Sigmoid colon (tissue), 7 donors: Measurements from ENCODE around the gene ADCY1. TPM values are rescaled to one million over a fixed set of nuclear protein-coding genes. Genes with fewer than 3 reads are reported as not detected.

Source experiments
- DNase-seq: peaks from one replicate; pipeline ENCODE4 v3.0.0-alpha.2; 2019
- H3K27ac ChIP-seq, 4 donors: fragments of 200-600 bp; sonication (generic); one replicate each; pipeline ENCODE4 v1.5.1; 2016 to 2019; ENCODE audit warnings: mild to moderate bottlenecking in 1 of 4
- H3K27me3 ChIP-seq, 3 donors: fragments of 200-600 bp; sonication (generic); one replicate each; pipeline ENCODE4 v1.5.1; 2019; ENCODE audit warnings: mild to moderate bottlenecking in 1 of 3
- H3K36me3 ChIP-seq, 4 donors: fragments of 200-600 bp; sonication (generic); one replicate each; pipeline ENCODE4 v1.5.1; 2016 to 2019
- H3K4me1 ChIP-seq, 4 donors: fragments of 200-600 bp; sonication (generic); one replicate each; pipeline ENCODE4 v1.5.1; 2017 to 2019
- H3K4me3 ChIP-seq, 4 donors: fragments of 200-600 bp; sonication (generic); one replicate each; pipeline ENCODE4 v1.5.1; 2017 to 2019; ENCODE audit warnings: mild to moderate bottlenecking in 2 of 4, moderate library complexity in 1 of 4
- H3K9me3 ChIP-seq, 4 donors: fragments of 200-600 bp in 3 of 4; sonication (generic) in 3 of 4; one replicate each; pipeline versions ENCODE4 v1.5.1 to v1.6.1; 2013 to 2019
- CTCF ChIP-seq, 4 experiments: fragments of 450-650 bp in 3 of 4; fragments of 200-600 bp in 1 of 4; IDR thresholded peaks; one replicate each; pipeline ENCODE4 v1.5.1; 2016 to 2019; ENCODE audit warnings: antibody characterized with exemption in 4 of 4, mild to moderate bottlenecking in 3 of 4, moderate library complexity in 2 of 4
- EP300 ChIP-seq, 4 donors: sonication (generic); formaldehyde crosslinking; IDR thresholded peaks; one replicate each; pipeline ENCODE4 v1.6.1; 2017; ENCODE audit warnings: antibody characterized with exemption in 4 of 4
- POLR2A ChIP-seq, 2 donors: fragments of 450-650 bp; IDR thresholded peaks; one replicate each; pipeline ENCODE4 v1.6.1; 2016; ENCODE audit warnings: antibody characterized with exemption in 2 of 2, mild to moderate bottlenecking in 2 of 2, moderate library complexity in 2 of 2
- POLR2AphosphoS5 ChIP-seq, 4 donors: sonication (generic); formaldehyde crosslinking; IDR thresholded peaks; one replicate each; pipeline ENCODE4 v1.6.1; 2017; ENCODE audit warnings: antibody characterized with exemption in 4 of 4
- whole genome bisulfite sequencing, 2 donors: extraction: QIAGEN DNeasy Blood & Tissue Kit; methylation state at CpG; one replicate each; pipeline ENCODE4 v1.1.7; 2013; 5-methylcytosine and 5-hydroxymethylcytosine counted together
- intact Hi-C: fragments of 100-400 bp; cut with DNase I; formaldehyde crosslinking; loops from one replicate; pipeline ENCODE4 v1.15.1; 2023
- polyA plus RNA-seq, 3 donors: library from polyadenylated mRNA; stranded (reverse); fragments of 200-250 nt; gene quantifications; one replicate each; pipeline ENCODE4 v1.2.3, GENCODE V29; 2013
- total RNA-seq, 4 donors: library from RNA; depleted of rRNA; stranded (reverse); fragments of >200 nt; gene quantifications; one replicate each; pipeline ENCODE4 v1.1.0, GENCODE V29; 2016
- donor health status: healthy with polysubstance abuse.
- donor health status: Bipolar disorder and iron deficiency.
- donor health status: healthy.

ADCY1 gene
- total and polyA plus RNA-seq, 7 donors, result 0.23 to 0.71 (median 0.55) TPM

- H3K36me3 ChIP-seq, result no peaks in the 10 kb centered on the region
- H3K9me3 ChIP-seq, result no peaks in the 10 kb centered on the region
- H3K27me3 ChIP-seq, result no peaks in the 10 kb centered on the region
- H3K4me3 ChIP-seq, result no peak overlapping the region
- DNase-seq, result no peak
- intact Hi-C loops, result no loop called here
- H3K27ac ChIP-seq, result no peak overlapping the region
- TF ChIP-seq EP300 (IDR thresholded peaks at IDR 0.05), result no peak
- TF ChIP-seq POLR2A (IDR thresholded peaks at IDR 0.05), result no peak
- no peak for TF ChIP-seq CTCF (IDR thresholded peaks at IDR 0.05)
- no peak for TF ChIP-seq POLR2AphosphoS5 (IDR thresholded peaks at IDR 0.05)
- H3K4me1 ChIP-seq, result no peaks in the 10 kb centered on the region
- WGBS, 2 donors, result 88 to 92% methylated on average over 6 of the region's 6 CpGs
Measured at GRCh38 chr7:45662018-45662417, 87.8 kb downstream of the ADCY1 start.

- Histone ChIP-seq H3K4me1 (no peaks in the 10 kb centered on the region), H3K9me3 (no peaks in the 10 kb centered on the region), H3K27me3 (no peaks in the 10 kb centered on the region), H3K27ac (no peak overlapping the region), H3K4me3 (no peak overlapping the region), H3K36me3 (no peaks in the 10 kb centered on the region)
- WGBS, 2 donors, result 83 to 88% methylated on average over 15 of the region's 15 CpGs
- no peak for TF ChIP-seq CTCF (IDR thresholded peaks at IDR 0.05)
- no peak for TF ChIP-seq POLR2A (IDR thresholded peaks at IDR 0.05)
- no peak for TF ChIP-seq POLR2AphosphoS5 (IDR thresholded peaks at IDR 0.05)
- TF ChIP-seq EP300 (IDR thresholded peaks at IDR 0.05), result no peak
- no peak for DNase-seq
- intact Hi-C loops, result no loop called here
Measured at GRCh38 chr7:45662540-45663166, 88.5 kb downstream of the ADCY1 start.

- Histone ChIP-seq H3K4me1 (no peaks in the 10 kb centered on the region), H3K27ac (no peak overlapping the region), H3K36me3 (no peaks in the 10 kb centered on the region), H3K9me3 (no peaks in the 10 kb centered on the region), H3K4me3 (no peak overlapping the region), H3K27me3 (no peaks in the 10 kb centered on the region)
- no peak for TF ChIP-seq POLR2A (IDR thresholded peaks at IDR 0.05)
- no peak for TF ChIP-seq POLR2AphosphoS5 (IDR thresholded peaks at IDR 0.05)
- no peak for TF ChIP-seq CTCF (IDR thresholded peaks at IDR 0.05)
- TF ChIP-seq EP300 (IDR thresholded peaks at IDR 0.05), result no peak
- WGBS, 2 donors, result 69 to 79% methylated on average over 20 of the region's 20 CpGs
- intact Hi-C loops, result no loop called here
- DNase-seq, result no peak
Measured at GRCh38 chr7:45663167-45663921, 89.2 kb downstream of the ADCY1 start.

GRCh38 chr7:45663965-45664633 lies 89.9 kb downstream of the ADCY1 start:
- no peak overlapping the region for H3K27ac ChIP-seq
- TF ChIP-seq POLR2AphosphoS5 (IDR thresholded peaks at IDR 0.05) (no peak), CTCF (IDR thresholded peaks at IDR 0.05) (no peak), EP300 (IDR thresholded peaks at IDR 0.05) (no peak), POLR2A (IDR thresholded peaks at IDR 0.05) (no peak)
- H3K36me3 ChIP-seq, result no peaks in the 10 kb centered on the region
- H3K9me3 ChIP-seq, result no peaks in the 10 kb centered on the region
- H3K4me3 ChIP-seq, result no peak overlapping the region
- H3K4me1 ChIP-seq, result no peaks in the 10 kb centered on the region
- WGBS, 2 donors, result 72 to 84% methylated on average over 9 of the region's 9 CpGs
- DNase-seq, result no peak
- H3K27me3 ChIP-seq, result no peaks in the 10 kb centered on the region
- intact Hi-C loops, result no loop called here
